Type B pancreatic cell (in vitro differentiated cells): ENCODE data around the gene PROS1. TPM values are rescaled to one million over a fixed set of nuclear protein-coding genes. Genes with fewer than 3 reads are reported as not detected.
"Not testable (repeated sequence)": the region's sequence is repeated elsewhere in the genome, so short reads cannot be mapped to it uniquely, and the experiment has no call there.

Source experiments
- DNase-seq: peaks from one replicate; pipeline ENCODE4 v3.0.0; 2021; ENCODE audit warnings: mixed read lengths; ENCODE audit not compliant: unreplicated experiment; ENCODE audit errors: extremely low spot score
- H3K27ac Mint-ChIP-seq: 2 replicates; pipeline ENCODE4 v1.8.0; 2021; ENCODE audit warnings: mild to moderate bottlenecking, mixed read lengths
- H3K27me3 Mint-ChIP-seq: 2 replicates; pipeline ENCODE4 v1.8.0; 2021; ENCODE audit warnings: mixed read lengths
- H3K36me3 Mint-ChIP-seq: 2 replicates; pipeline ENCODE4 v1.8.0; 2021; ENCODE audit warnings: mixed read lengths
- H3K4me1 Mint-ChIP-seq: one replicate; pipeline ENCODE4 v1.8.0; 2021; ENCODE audit warnings: mixed read lengths; ENCODE audit not compliant: unreplicated experiment
- H3K4me3 Mint-ChIP-seq: 2 replicates; pipeline ENCODE4 v1.8.0; 2021; ENCODE audit warnings: mild to moderate bottlenecking, mixed read lengths
- H3K9me3 Mint-ChIP-seq: 2 replicates; pipeline ENCODE4 v1.8.0; 2021; ENCODE audit warnings: mixed read lengths
- CTCF ChIP-seq: fragments of 200-600 bp; sonication (generic); conservative IDR thresholded peaks from 2 replicates; pipeline ENCODE4 v1.5.0; 2021; ENCODE audit warnings: antibody characterized with exemption, mild to moderate bottlenecking
- total RNA-seq: library from RNA; stranded (reverse); gene quantifications from 2 replicates; pipeline ENCODE4 v1.2.1, GENCODE V29; 2021; ENCODE audit warnings: low replicate concordance

PROS1 gene
- total RNA-seq, 1 donor from 2014 or later, result 7.8 TPM

DNA sequence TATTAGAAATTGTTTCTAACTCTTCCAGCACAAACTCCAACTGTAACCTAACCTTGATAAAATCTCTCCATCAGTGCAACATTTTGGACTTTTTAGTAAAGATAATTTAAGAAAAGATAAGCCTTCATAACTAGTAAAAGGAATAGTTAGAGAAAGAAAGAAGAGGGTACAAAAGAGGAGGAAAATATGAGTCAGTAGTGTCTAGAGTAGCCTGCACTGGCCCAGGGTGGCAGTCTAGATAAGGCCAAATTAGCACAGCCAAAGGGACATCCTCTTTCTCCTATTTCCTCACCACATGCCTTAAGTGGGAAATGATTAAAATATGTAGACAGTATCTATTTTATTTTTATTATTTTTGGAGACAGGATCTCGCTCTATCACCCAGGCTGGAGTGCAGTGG is 3.7 kb downstream of the PROS1 start:
- no peak for DNase-seq
- no peak overlapping the region for H3K4me3 Mint-ChIP-seq
- no peaks in the 10 kb centered on the region for H3K9me3 Mint-ChIP-seq
- no peak for TF ChIP-seq CTCF
- no peak overlapping the region for H3K27ac Mint-ChIP-seq
- H3K27me3 Mint-ChIP-seq, result peaks cover 11% of the 10 kb centered on the region
- H3K36me3 Mint-ChIP-seq, result no peaks in the 10 kb centered on the region
- peaks cover 13% of the 10 kb centered on the region for H3K4me1 Mint-ChIP-seq

DNA sequence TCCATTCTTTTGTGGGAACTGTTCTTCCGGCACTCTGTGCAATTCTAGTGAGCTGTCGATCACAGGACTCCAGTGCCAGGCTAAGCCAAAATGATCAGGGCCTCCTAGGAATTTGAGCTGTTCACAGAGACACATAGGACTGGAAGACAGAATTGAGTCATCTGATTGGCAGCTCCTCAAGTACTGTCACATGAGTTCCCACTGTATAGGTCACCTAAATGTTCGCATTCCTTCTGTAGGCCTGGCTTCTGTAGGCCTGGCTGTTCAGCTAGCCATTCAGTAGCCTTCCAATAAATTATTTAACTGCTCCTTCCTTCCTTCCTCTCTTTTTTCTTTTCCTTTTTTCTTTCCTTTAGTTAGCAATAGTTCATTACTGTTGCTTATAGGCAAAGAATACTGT is 4.3 kb downstream of the PROS1 start:
- Mint-ChIP-seq H3K36me3 (no peaks in the 10 kb centered on the region), H3K9me3 (no peaks in the 10 kb centered on the region), H3K27ac (no peak overlapping the region), H3K4me1 (peaks cover 13% of the 10 kb centered on the region), H3K4me3 (no peak overlapping the region), H3K27me3 (peaks cover 11% of the 10 kb centered on the region)
- TF ChIP-seq CTCF, result no peak
- DNase-seq, result no peak

DNA sequence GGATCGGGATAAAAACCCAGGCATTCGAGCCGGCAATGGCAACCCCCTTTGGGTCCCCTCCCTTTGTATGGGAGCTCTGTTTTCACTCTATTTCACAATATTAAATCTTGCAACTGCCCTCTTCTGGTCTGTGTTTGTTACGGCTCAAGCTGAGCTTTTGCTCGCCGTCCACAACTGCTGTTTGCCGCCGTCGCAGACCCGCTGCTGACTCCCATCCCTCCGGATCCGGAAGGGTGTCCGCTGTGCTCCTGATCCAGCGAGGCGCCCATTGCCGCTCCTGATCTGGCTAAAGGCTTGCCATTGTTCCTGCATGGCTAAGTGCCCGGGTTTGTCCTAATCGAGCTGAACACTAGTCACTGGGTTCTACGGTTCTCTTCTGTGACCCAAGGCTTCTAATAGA is 8.6 kb downstream of the PROS1 start:
- H3K4me3 Mint-ChIP-seq, H3K9me3 Mint-ChIP-seq, H3K27me3 Mint-ChIP-seq, H3K27ac Mint-ChIP-seq, H3K36me3 Mint-ChIP-seq, H3K4me1 Mint-ChIP-seq, DNase-seq: not testable (repeated sequence)

DNA sequence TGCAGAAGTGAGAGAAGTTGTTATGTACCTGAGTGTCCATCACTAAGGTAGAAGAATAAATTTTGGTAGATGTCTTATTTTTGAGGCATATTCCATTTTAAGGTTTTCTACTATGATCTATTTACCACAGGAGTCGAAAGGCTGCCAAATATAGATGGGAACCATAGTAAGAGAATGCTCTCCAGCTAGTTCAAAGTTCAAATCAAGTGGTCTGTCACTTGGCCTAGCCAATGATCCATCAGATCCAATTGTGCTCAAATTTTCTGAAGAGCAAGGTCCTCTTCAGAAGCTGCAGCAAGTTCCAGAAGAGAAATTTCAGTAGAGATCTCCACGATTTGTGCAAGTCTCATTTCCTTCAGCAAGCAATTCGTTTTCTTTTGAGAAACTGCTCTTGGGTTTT is 10.9 kb downstream of the PROS1 start:
- no peak for TF ChIP-seq CTCF
- H3K27me3 Mint-ChIP-seq, result no peaks in the 10 kb centered on the region
- no peak overlapping the region for H3K27ac Mint-ChIP-seq
- no peaks in the 10 kb centered on the region for H3K4me1 Mint-ChIP-seq
- no peaks in the 10 kb centered on the region for H3K9me3 Mint-ChIP-seq
- no peaks in the 10 kb centered on the region for H3K36me3 Mint-ChIP-seq
- no peak overlapping the region for H3K4me3 Mint-ChIP-seq
- no peak for DNase-seq

- Mint-ChIP-seq H3K4me3 (no peak overlapping the region), H3K36me3 (no peaks in the 10 kb centered on the region), H3K4me1 (no peaks in the 10 kb centered on the region), H3K9me3 (no peaks in the 10 kb centered on the region), H3K27ac (no peak overlapping the region), H3K27me3 (no peaks in the 10 kb centered on the region)
- DNase-seq, result no peak
- TF ChIP-seq CTCF, result no peak
These were observed 12.2 kb downstream of the PROS1 start for GRCh38 chr3:93961489-93961888.

- DNase-seq, result no peak
- TF ChIP-seq CTCF, result no peak
- H3K9me3 Mint-ChIP-seq, result no peaks in the 10 kb centered on the region
- no peak overlapping the region for H3K27ac Mint-ChIP-seq
- no peak overlapping the region for H3K4me3 Mint-ChIP-seq
- no peaks in the 10 kb centered on the region for H3K4me1 Mint-ChIP-seq
- H3K27me3 Mint-ChIP-seq, result no peaks in the 10 kb centered on the region
- no peaks in the 10 kb centered on the region for H3K36me3 Mint-ChIP-seq
These were observed 12.7 kb downstream of the PROS1 start for GRCh38 chr3:93961026-93961425.

DNA sequence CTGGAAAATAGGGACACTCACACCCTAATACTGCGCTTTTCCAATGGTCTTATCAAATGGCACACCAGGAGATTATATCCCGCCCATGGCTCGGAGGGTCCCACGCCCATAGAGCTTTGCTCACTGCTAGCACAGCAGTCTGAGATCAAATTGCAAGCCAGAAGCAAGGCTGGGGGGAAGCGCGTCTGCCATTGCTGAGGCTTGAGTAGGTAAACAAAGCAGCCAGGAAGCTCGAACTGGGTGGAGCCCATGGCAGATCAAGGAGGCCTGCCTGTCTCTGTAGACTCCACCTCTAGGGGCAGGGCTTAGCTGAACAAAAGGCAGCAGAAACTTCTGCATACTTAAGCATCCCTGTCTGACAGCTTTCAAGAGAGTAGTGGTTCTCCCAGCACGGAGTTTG is 23.7 kb downstream of the PROS1 start:
- not testable (repeated sequence) for H3K36me3 Mint-ChIP-seq, DNase-seq, H3K4me3 Mint-ChIP-seq, H3K9me3 Mint-ChIP-seq, H3K27me3 Mint-ChIP-seq, H3K27ac Mint-ChIP-seq, H3K4me1 Mint-ChIP-seq

DNA sequence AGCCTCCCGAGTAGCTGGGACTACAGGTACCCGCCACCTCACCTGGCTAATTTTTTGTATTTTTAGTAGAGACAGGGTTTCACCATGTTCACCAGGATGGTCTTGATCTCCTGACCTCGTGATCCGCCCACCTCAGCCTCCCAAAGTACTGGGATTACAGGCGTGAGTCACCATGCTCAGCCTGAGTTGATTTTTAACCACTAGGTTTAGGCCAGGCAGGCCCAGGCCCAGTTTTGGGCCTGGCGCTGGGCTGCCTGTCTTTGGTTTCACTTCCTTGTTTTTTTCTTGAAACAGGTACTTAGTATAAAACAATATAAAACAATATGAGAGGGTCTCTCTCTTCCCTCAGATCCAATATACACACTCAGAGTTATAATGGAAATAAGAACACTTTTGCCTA is 36.2 kb downstream of the PROS1 start:
- H3K27ac Mint-ChIP-seq, H3K9me3 Mint-ChIP-seq, H3K4me3 Mint-ChIP-seq, H3K4me1 Mint-ChIP-seq, DNase-seq, H3K27me3 Mint-ChIP-seq, H3K36me3 Mint-ChIP-seq: not testable (repeated sequence)
